Lower leg skin (tissue), 3 donors: ENCODE data around the gene LRP4.

Experiments
- CTCF ChIP-seq, 3 donors: fragments of 450-650 bp; IDR thresholded peaks; one replicate each; pipeline ENCODE4 v1.5.1; 2016; ENCODE audit warnings: antibody characterized with exemption in 3 of 3, mild to moderate bottlenecking in 3 of 3, moderate library complexity in 2 of 3
- POLR2A ChIP-seq, 2 donors: fragments of 450-650 bp; IDR thresholded peaks; one replicate each; pipeline ENCODE4 v1.6.1; 2016 to 2017; ENCODE audit warnings: antibody characterized with exemption in 2 of 2, mild to moderate bottlenecking in 1 of 2, moderate library complexity in 1 of 2

GRCh38 chr11:46944356-46945075 lies 26.2 kb upstream of the LRP4 start:
- no peak for TF ChIP-seq POLR2A (IDR thresholded peaks at IDR 0.05)
- no peak for TF ChIP-seq CTCF (IDR thresholded peaks at IDR 0.05)
